NCI-H82 (cell line): ENCODE measurements around the gene PODXL2.
"Not testable (repeated sequence)": the region's sequence is repeated elsewhere in the genome, so short reads cannot be mapped to it uniquely, and the experiment has no call there.

Experiments used
- DNase-seq: peaks from one replicate; lab custom pipeline; 2025; lab: John Stamatoyannopoulos, UW

PODXL2 gene

GRCh38 chr3:127676456-127676855 is 47.5 kb downstream of the PODXL2 start:
- DNase-seq = no peak

- DNase-seq = no peak
Observed at GRCh38 chr3:127676921-127677351, 48.0 kb downstream of the PODXL2 start.

GRCh38 chr3:127677541-127678314 is 48.7 kb downstream of the PODXL2 start:
- no peak for DNase-seq

- no peak for DNase-seq
Observed at GRCh38 chr3:127678315-127678599, 49.3 kb downstream of the PODXL2 start.

- DNase-seq = no peak
Observed at GRCh38 chr3:127678611-127679533, 49.9 kb downstream of the PODXL2 start.

- peak; percentile 46 for DNase-seq
Observed at GRCh38 chr3:127679534-127680145, 50.7 kb downstream of the PODXL2 start.

GRCh38 chr3:127680146-127680661 is 51.2 kb downstream of the PODXL2 start:
- no peak for DNase-seq

GRCh38 chr3:127680798-127681221 is 51.8 kb downstream of the PODXL2 start:
- DNase-seq = no peak

- not testable (repeated sequence) for DNase-seq
Observed at GRCh38 chr3:127682175-127682554, 53.2 kb downstream of the PODXL2 start.

GRCh38 chr3:127682561-127682960 is 53.6 kb downstream of the PODXL2 start:
- DNase-seq = no peak

- DNase-seq = peak; percentile 31
Observed at GRCh38 chr3:127684871-127685707, 56.1 kb downstream of the PODXL2 start.

- DNase-seq = no peak
Observed at GRCh38 chr3:127685708-127686511, 56.9 kb downstream of the PODXL2 start.

GRCh38 chr3:127686512-127686894 is 57.5 kb downstream of the PODXL2 start:
- no peak for DNase-seq

- DNase-seq = no peak
Observed at GRCh38 chr3:127687228-127687737, 58.3 kb downstream of the PODXL2 start.

- no peak for DNase-seq
Observed at GRCh38 chr3:127688022-127688415, 59.0 kb downstream of the PODXL2 start.

GRCh38 chr3:127688416-127689265 is 59.7 kb downstream of the PODXL2 start:
- DNase-seq = peak; percentile 91

- DNase-seq = no peak
Observed at GRCh38 chr3:127689266-127689860, 60.4 kb downstream of the PODXL2 start.

GRCh38 chr3:127690106-127690505 is 61.1 kb downstream of the PODXL2 start:
- no peak for DNase-seq

GRCh38 chr3:127690823-127691452 is 62.0 kb downstream of the PODXL2 start:
- peak; percentile 88 for DNase-seq
